GM23338 (cell line): Measurements from ENCODE around the gene FAF1.

Experiments
- JUNB ChIP-seq: IDR thresholded peaks from one replicate; pipeline ENCODE4 v1.6.1; 2016; ENCODE audit warnings: antibody characterized with exemption; ENCODE audit not compliant: unreplicated experiment
- TF ChIP-seq, protein P1 (sequence below), 2 experiments: fragments of 200-600 bp in 1 of 2; sonication (generic) in 1 of 2; conservative IDR thresholded peaks; 2 replicates each; pipeline versions ENCODE4 v1.5.1 to v1.6.1; 2016 to 2017; ENCODE audit warnings: antibody characterized with exemption in 2 of 2, low read depth in 2 of 2, mild to moderate bottlenecking in 2 of 2, moderate library complexity in 1 of 2

DNA sequence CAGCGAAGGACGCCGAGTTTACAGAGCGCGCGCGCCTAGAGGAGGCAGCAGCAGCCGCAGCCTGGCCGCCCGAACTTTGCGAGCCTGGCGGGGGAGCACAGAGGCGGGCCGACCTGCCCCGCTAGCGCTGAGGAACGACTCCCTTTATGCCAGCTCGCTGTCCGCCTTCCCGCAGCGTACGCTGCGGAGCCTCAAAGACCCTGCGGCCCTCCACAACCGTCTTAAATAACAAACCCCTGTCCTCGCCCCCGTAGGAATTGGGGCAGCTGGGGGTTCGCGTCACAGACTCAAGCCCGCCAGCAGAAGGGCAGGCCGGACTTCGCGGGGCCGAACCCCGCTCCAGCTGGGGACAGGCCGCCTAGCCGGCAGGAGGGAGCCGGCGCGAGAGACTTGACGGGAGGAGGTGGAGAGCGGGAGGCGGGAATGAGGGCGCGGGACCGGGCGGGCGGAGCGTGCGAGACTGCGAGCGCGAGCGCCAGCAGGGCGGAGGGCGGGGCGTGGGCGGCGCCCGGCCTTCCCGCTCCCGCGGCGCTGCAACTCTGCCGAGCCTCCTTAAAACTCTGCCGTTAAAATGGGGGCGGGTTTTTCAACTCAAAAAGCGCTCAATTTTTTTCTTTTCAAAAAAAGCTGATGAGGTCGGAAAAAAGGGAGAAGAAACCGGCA lies 8.2 kb upstream of the FAF1 start:
- TF ChIP-seq, protein P1, sequence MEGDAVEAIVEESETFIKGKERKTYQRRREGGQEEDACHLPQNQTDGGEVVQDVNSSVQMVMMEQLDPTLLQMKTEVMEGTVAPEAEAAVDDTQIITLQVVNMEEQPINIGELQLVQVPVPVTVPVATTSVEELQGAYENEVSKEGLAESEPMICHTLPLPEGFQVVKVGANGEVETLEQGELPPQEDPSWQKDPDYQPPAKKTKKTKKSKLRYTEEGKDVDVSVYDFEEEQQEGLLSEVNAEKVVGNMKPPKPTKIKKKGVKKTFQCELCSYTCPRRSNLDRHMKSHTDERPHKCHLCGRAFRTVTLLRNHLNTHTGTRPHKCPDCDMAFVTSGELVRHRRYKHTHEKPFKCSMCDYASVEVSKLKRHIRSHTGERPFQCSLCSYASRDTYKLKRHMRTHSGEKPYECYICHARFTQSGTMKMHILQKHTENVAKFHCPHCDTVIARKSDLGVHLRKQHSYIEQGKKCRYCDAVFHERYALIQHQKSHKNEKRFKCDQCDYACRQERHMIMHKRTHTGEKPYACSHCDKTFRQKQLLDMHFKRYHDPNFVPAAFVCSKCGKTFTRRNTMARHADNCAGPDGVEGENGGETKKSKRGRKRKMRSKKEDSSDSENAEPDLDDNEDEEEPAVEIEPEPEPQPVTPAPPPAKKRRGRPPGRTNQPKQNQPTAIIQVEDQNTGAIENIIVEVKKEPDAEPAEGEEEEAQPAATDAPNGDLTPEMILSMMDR (conservative IDR thresholded peaks at IDR 0.05; ENCODE audit: low read depth in 2 of 2), result peak in 1 of 2 experiments; percentile 50
- no peak for TF ChIP-seq JUNB
